ENCODE results near the gene GLG1. TPM values are rescaled to one million over a fixed set of nuclear protein-coding genes. Genes with fewer than 3 reads are reported as not detected.

GLG1 gene
- total and polyA plus RNA-seq, 2 donors (not counting 3 experiments of a cell fraction or from before 2014, with no cell fraction given): 86.3 to 165 TPM

DNA sequence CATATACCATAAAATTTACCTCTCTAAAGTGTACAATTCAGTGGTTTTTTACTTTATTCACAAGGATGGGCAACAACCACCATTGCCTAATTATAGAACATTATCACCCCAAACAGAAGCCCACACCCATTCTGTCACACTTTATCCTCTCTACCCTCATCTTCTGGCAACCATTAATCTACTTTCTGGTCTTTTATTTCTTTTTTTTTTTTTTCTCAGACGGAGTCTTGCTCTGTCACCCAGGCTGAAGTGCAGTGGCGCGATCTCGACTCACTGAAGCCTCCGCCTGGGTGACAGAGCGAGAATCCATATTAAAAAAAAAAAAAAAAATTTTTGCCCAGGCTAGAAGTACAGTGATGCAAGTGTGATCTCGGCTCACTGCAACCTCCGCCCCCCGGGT is 95.0 kb downstream of the GLG1 start:
- TF ChIP-seq POLR2AphosphoS5 (IDR thresholded peaks at IDR 0.05; ENCODE audit: insufficient read depth, low read depth, low read length) (no peak), JUN (IDR thresholded peaks at IDR 0.05; ENCODE audit: borderline replicate concordance, insufficient read depth, insufficient read length, low read depth) (no peak), EZH2 (IDR thresholded peaks at IDR 0.05; ENCODE audit: borderline replicate concordance, low read depth, low read length, severe bottlenecking) (no peak)
- TF ChIP-seq, protein P1, sequence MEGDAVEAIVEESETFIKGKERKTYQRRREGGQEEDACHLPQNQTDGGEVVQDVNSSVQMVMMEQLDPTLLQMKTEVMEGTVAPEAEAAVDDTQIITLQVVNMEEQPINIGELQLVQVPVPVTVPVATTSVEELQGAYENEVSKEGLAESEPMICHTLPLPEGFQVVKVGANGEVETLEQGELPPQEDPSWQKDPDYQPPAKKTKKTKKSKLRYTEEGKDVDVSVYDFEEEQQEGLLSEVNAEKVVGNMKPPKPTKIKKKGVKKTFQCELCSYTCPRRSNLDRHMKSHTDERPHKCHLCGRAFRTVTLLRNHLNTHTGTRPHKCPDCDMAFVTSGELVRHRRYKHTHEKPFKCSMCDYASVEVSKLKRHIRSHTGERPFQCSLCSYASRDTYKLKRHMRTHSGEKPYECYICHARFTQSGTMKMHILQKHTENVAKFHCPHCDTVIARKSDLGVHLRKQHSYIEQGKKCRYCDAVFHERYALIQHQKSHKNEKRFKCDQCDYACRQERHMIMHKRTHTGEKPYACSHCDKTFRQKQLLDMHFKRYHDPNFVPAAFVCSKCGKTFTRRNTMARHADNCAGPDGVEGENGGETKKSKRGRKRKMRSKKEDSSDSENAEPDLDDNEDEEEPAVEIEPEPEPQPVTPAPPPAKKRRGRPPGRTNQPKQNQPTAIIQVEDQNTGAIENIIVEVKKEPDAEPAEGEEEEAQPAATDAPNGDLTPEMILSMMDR (IDR thresholded peaks at IDR 0.05; ENCODE audit: extremely low read depth in 1 of 2, insufficient read depth in 1 of 2, low read depth in 1 of 2, low read length in 2 of 2): no peak
- DNase-seq (ENCODE audit: low read depth, low spot score): no peak
- Histone ChIP-seq H3K27ac (ENCODE audit: insufficient read depth, low read depth, low read length) (no peak overlapping the region), H3K9me3 (replicated peaks; ENCODE audit: control insufficient read depth, insufficient read depth, low read length) (no peaks in the 10 kb centered on the region), H3K9ac (replicated peaks; ENCODE audit: extremely low read depth, insufficient read depth, low read length) (no peak overlapping the region), H2AFZ (ENCODE audit: low read depth, low read length) (no peak overlapping the region), H3K4me2 (ENCODE audit: insufficient read depth, low read length) (no peak overlapping the region), H3K79me2 (ENCODE audit: control insufficient read depth, insufficient read depth, low read length) (peaks cover 6% of the 10 kb centered on the region), H4K20me1 (replicated peaks; ENCODE audit: control insufficient read depth, extremely low read depth, insufficient read depth, low read length) (no peaks in the 10 kb centered on the region), H3K4me1 (ENCODE audit: control insufficient read depth, extremely low read depth, insufficient read depth, low read length) (no peaks in the 10 kb centered on the region), H3K4me3 (replicated peaks in 1 of 3; ENCODE audit: insufficient read depth in 1 of 3, low read depth in 1 of 3, low read length in 3 of 3) (no peak overlapping the region), H3K36me3 (ENCODE audit: control insufficient read depth in 2 of 2, extremely low read depth in 1 of 2, insufficient read depth in 2 of 2, low read length in 2 of 2) (peaks cover 0 to 2% of the 10 kb centered on the region in 2 experiments), H3K9me1 (replicated peaks; ENCODE audit: control insufficient read depth, extremely low read depth, insufficient read depth, low read length) (no peaks in the 10 kb centered on the region), H3K27me3 (ENCODE audit: control insufficient read depth in 2 of 2, insufficient read depth in 2 of 2, low read length in 2 of 2) (no peaks in the 10 kb centered on the region)
- BruUV-seq (replicated peaks): no TSS peak
- intact Hi-C loops (cut with micrococcal nuclease) (no loop called here), dilution Hi-C loops (cut with MboI; ENCODE audit: extremely low pct_ligation_motif_present, low sequenced_read_pairs) (no loop called here)
- CTCF ChIA-PET: interaction anchor here (0.7 to 2.3 kb wide), 2 partner anchors 11 to 12 kb away, joined by 4 to 9 read pairs; no protein-coding TSS in a partner anchor
- POLR2A ChIA-PET: interaction anchor here (0.7 kb wide), 1 partner anchor 1006 kb away, joined by 4 read pairs; no protein-coding TSS in a partner anchor
- FAIRE-seq: no peak

DNA sequence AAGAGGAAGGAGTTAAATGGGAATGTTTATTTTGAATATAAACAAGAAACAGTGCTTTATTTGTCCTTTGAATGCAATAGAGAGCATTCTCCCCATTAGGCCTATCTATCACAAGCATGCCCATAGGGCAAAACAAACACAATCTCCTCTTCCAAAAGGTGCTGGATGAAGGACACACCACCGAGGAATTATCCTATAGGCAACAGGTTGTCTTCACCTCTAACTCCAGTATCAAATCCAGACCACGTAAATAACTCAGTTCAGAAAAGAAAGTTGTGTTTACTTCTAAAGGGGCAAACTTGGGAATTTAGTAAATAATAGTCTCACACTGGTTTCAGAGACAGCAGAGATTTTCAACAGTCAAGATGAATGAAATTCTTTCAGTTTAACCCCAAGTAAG is 101.9 kb downstream of the GLG1 start:
- H3K79me2 ChIP-seq (ENCODE audit: control insufficient read depth, insufficient read depth, low read length): no peaks in the 10 kb centered on the region

More for the DNA sequence above, 101.9 kb downstream of the GLG1 start:
- DNase-seq (ENCODE audit: low read depth, low spot score): no peak
- no peak overlapping the region for H3K4me3 ChIP-seq (replicated peaks in 1 of 3; ENCODE audit: insufficient read depth in 1 of 3, low read depth in 1 of 3, low read length in 3 of 3)
- no peaks in the 10 kb centered on the region for H3K9me3 ChIP-seq (replicated peaks; ENCODE audit: control insufficient read depth, insufficient read depth, low read length)
- no peak overlapping the region for H3K4me2 ChIP-seq (ENCODE audit: insufficient read depth, low read length)
- no peak for TF ChIP-seq POLR2AphosphoS5 (IDR thresholded peaks at IDR 0.05; ENCODE audit: insufficient read depth, low read depth, low read length)
- no peak for TF ChIP-seq JUN (IDR thresholded peaks at IDR 0.05; ENCODE audit: borderline replicate concordance, insufficient read depth, insufficient read length, low read depth)
- no peak for TF ChIP-seq MYC (IDR thresholded peaks at IDR 0.05; ENCODE audit: low read depth, low read length)
- TF ChIP-seq, protein P1 (IDR thresholded peaks at IDR 0.05; ENCODE audit: extremely low read depth in 1 of 2, insufficient read depth in 1 of 2, low read depth in 1 of 2, low read length in 2 of 2): no peak
- TF ChIP-seq, protein P2, sequence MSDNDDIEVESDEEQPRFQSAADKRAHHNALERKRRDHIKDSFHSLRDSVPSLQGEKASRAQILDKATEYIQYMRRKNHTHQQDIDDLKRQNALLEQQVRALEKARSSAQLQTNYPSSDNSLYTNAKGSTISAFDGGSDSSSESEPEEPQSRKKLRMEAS (IDR thresholded peaks at IDR 0.05; ENCODE audit: insufficient read depth, insufficient read length): no peak
- no peak for TF ChIP-seq POLR2A (IDR thresholded peaks at IDR 0.05; ENCODE audit: low read depth, low read length)
- no peak for TF ChIP-seq FOS (IDR thresholded peaks at IDR 0.05; ENCODE audit: borderline replicate concordance, insufficient read depth, low read length)
- TF ChIP-seq GATA2 (IDR thresholded peaks at IDR 0.05; ENCODE audit: insufficient read depth, insufficient read length, low read depth, low read length): no peak
- TF ChIP-seq EZH2 (IDR thresholded peaks at IDR 0.05; ENCODE audit: borderline replicate concordance, low read depth, low read length, severe bottlenecking): no peak
- ChIA-PET POLR2A (no interaction called here), CTCF (no interaction called here)
- H3K9ac ChIP-seq (replicated peaks; ENCODE audit: extremely low read depth, insufficient read depth, low read length): no peak overlapping the region
- H4K20me1 ChIP-seq (replicated peaks; ENCODE audit: control insufficient read depth, extremely low read depth, insufficient read depth, low read length): no peaks in the 10 kb centered on the region
- intact Hi-C loops (cut with micrococcal nuclease): no loop called here
- dilution Hi-C loops (cut with MboI; ENCODE audit: extremely low pct_ligation_motif_present, low sequenced_read_pairs): no loop called here
- no peaks in the 10 kb centered on the region for H3K27me3 ChIP-seq (ENCODE audit: control insufficient read depth in 2 of 2, insufficient read depth in 2 of 2, low read length in 2 of 2)
- peaks cover 0 to 8% of the 10 kb centered on the region in 2 experiments for H3K36me3 ChIP-seq (ENCODE audit: control insufficient read depth in 2 of 2, extremely low read depth in 1 of 2, insufficient read depth in 2 of 2, low read length in 2 of 2)
- no TSS peak for BruUV-seq (replicated peaks)
- H3K9me1 ChIP-seq (replicated peaks; ENCODE audit: control insufficient read depth, extremely low read depth, insufficient read depth, low read length): no peaks in the 10 kb centered on the region
- no peak overlapping the region for H3K27ac ChIP-seq (ENCODE audit: insufficient read depth, low read depth, low read length)
- FAIRE-seq: no peak
- no peak overlapping the region for H2AFZ ChIP-seq (ENCODE audit: low read depth, low read length)
- no peaks in the 10 kb centered on the region for H3K4me1 ChIP-seq (ENCODE audit: control insufficient read depth, extremely low read depth, insufficient read depth, low read length)

Measured in endothelial cell of umbilical vein (primary cell).